Body of pancreas (tissue), 4 donors: ENCODE results near the gene CLDN18. TPM values are rescaled to one million over a fixed set of nuclear protein-coding genes. Genes with fewer than 3 reads are reported as not detected.

Experiments used
- ATAC-seq: fragments of 150-250 bp; one replicate; pipeline ENCODE4 v1.9.1; 2016
- DNase-seq, 4 donors: peaks; one replicate each; pipeline ENCODE4 v3.0.0-alpha.2; 2019
- H3K27ac ChIP-seq, 4 donors: fragments of 200-600 bp; sonication (generic); 1 replicate in 3 of 4; 2 replicates in 1 of 4; pipeline versions ENCODE4 v1.5.1 to v1.6.1; 2016 to 2019; ENCODE audit warnings: mild to moderate bottlenecking in 1 of 4, mixed read lengths in 1 of 4, moderate library complexity in 1 of 4
- H3K27me3 ChIP-seq, 2 donors: fragments of 200-600 bp; sonication (generic); one replicate each; pipeline ENCODE4 v1.6.0; 2016; ENCODE audit warnings: mild to moderate bottlenecking in 1 of 2
- H3K36me3 ChIP-seq, 2 donors: fragments of 200-600 bp; sonication (generic); replicated peaks in 1 of 2; 2 replicates each; pipeline ENCODE4 v1.5.1; 2016; ENCODE audit warnings: low read depth in 2 of 2; ENCODE audit not compliant: insufficient read depth in 1 of 2
- H3K4me1 ChIP-seq: fragments of 200-600 bp; sonication (generic); one replicate; pipeline ENCODE4 v1.6.0; 2016
- H3K4me3 ChIP-seq, 2 donors: fragments of 200-600 bp; sonication (generic); 1 replicate in 1 of 2; 2 replicates in 1 of 2; pipeline ENCODE4 v1.5.1; 2016 to 2019
- H3K9me3 ChIP-seq, 3 donors: fragments of 200-600 bp; sonication (generic); 1 replicate in 2 of 3; 2 replicates in 1 of 3; pipeline ENCODE4 v1.5.1; 2016
- CTCF ChIP-seq, 7 experiments: fragments of 450-650 bp in 4 of 7; fragments of 200-600 bp in 3 of 7; sonication (generic) in 3 of 7; IDR thresholded peaks; one replicate each; pipeline ENCODE4 v1.5.1; 2016 to 2019; ENCODE audit warnings: antibody characterized with exemption in 7 of 7
- POLR2A ChIP-seq, 3 donors: fragments of 450-650 bp; IDR thresholded peaks; one replicate each; pipeline ENCODE4 v1.6.1; 2016; ENCODE audit warnings: antibody characterized with exemption in 3 of 3, mild to moderate bottlenecking in 2 of 3
- WGBS, 2 donors: methylation state at CpG; one replicate each; pipeline ENCODE4 v1.1.5; 2017; 5-methylcytosine and 5-hydroxymethylcytosine counted together
- intact Hi-C: fragments of 100-400 bp; cut with DNase I; formaldehyde crosslinking; loops from one replicate; pipeline ENCODE4 v1.15.1; 2023
- total RNA-seq, 2 donors: library from RNA; depleted of rRNA; stranded (reverse); fragments of >200 nt; gene quantifications; one replicate each; pipeline ENCODE4 v1.1.0, GENCODE V29; 2016

Gene CLDN18
- total RNA-seq, 2 donors from 2014 or later: 2.0 to 10.1 TPM

DNA sequence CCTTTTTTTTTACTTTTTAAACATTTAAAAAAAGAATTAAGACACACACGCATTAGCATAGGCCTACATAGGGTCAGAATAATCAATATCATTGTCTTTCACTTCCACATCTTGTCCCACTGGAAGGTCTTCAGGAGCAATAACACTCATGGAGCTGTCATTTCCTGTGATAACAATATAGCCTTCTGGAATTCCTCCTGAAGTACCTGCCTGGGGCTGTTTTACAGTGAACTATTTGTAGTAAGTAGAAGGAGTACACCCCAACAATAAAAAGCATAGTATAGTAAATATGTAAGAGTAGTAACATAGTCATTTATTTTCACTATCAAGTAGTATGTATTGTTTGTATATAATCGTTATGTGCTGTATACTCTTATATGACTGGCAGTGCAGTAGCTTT, 19.5 kb upstream of the CLDN18 start:
- Histone ChIP-seq H3K27ac (no peak overlapping the region), H3K4me1 (no peaks in the 10 kb centered on the region)

GRCh38 chr3:137992592-137992991, 17.4 kb upstream of the CLDN18 start:
- Histone ChIP-seq H3K36me3 (no peaks in the 10 kb centered on the region), H3K9me3 (no peaks in the 10 kb centered on the region), H3K27ac (no peak overlapping the region), H3K4me3 (no peak overlapping the region), H3K27me3 (peaks cover 0 to 3% of the 10 kb centered on the region in 2 donors), H3K4me1 (no peaks in the 10 kb centered on the region)
- WGBS, 2 donors: 58% methylated on average over 4 of the region's 4 CpGs
- ATAC-seq (no peak), DNase-seq (no peak)
- no peak for TF ChIP-seq POLR2A (IDR thresholded peaks at IDR 0.05)
- no peak for TF ChIP-seq CTCF (IDR thresholded peaks at IDR 0.05)
- intact Hi-C loops: no loop called here

More for the DNA sequence above, 19.5 kb upstream of the CLDN18 start:
- intact Hi-C loops: no loop called here
- 69 to 76% methylated on average over 2 of the region's 2 CpGs for WGBS, 2 donors
- no peaks in the 10 kb centered on the region for H3K9me3 ChIP-seq
- H3K36me3 ChIP-seq: no peaks in the 10 kb centered on the region
- TF ChIP-seq CTCF (IDR thresholded peaks at IDR 0.05) (no peak), POLR2A (IDR thresholded peaks at IDR 0.05) (no peak)
- no peak for ATAC-seq
- no peak overlapping the region for H3K4me3 ChIP-seq
- DNase-seq: no peak
- no peaks in the 10 kb centered on the region for H3K27me3 ChIP-seq

- no peaks in the 10 kb centered on the region for H3K4me1 ChIP-seq
- intact Hi-C loops: no loop called here
- no peaks in the 10 kb centered on the region for H3K36me3 ChIP-seq
- DNase-seq (no peak), ATAC-seq (no peak)
- 63 to 64% methylated on average over 11 to 18 of the region's 18 CpGs for WGBS, 2 donors
- H3K9me3 ChIP-seq: no peaks in the 10 kb centered on the region
- TF ChIP-seq CTCF (IDR thresholded peaks at IDR 0.05) (no peak), POLR2A (IDR thresholded peaks at IDR 0.05) (no peak)
- peaks cover 0 to 3% of the 10 kb centered on the region in 2 donors for H3K27me3 ChIP-seq
- H3K4me3 ChIP-seq: no peak overlapping the region
- H3K27ac ChIP-seq: no peak overlapping the region
Measured at GRCh38 chr3:137998121-137999042, 11.6 kb upstream of the CLDN18 start.

- Histone ChIP-seq H3K9me3 (no peaks in the 10 kb centered on the region), H3K27ac (no peak overlapping the region), H3K4me1 (no peaks in the 10 kb centered on the region), H3K4me3 (no peak overlapping the region), H3K36me3 (no peaks in the 10 kb centered on the region), H3K27me3 (no peaks in the 10 kb centered on the region)
- no peak for DNase-seq
- 69 to 75% methylated on average over 2 of the region's 2 CpGs for WGBS, 2 donors
- TF ChIP-seq CTCF (IDR thresholded peaks at IDR 0.05) (no peak), POLR2A (IDR thresholded peaks at IDR 0.05) (no peak)
- ATAC-seq: no peak
- intact Hi-C loops: no loop called here
Measured at GRCh38 chr3:138003069-138003468, 6.9 kb upstream of the CLDN18 start.

DNA sequence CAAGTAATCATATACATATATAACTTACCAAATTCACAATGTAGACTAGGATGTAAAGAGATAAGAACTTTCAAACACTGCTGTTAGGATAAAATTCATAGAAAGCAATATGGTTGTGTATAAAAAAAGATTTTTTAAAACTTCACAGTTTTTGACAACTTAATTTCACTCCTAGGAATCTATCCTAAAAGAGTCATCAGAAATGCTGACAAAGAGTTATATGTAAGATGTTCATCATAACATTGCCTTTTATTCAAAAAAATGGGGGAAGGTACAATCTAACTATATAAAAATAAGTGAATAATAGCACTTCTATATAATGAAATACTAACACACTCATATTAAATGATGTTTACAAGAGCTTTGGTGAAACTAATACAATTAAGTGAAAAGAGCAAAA, 4.3 kb upstream of the CLDN18 start:
- no peak overlapping the region for H3K27ac ChIP-seq
- no peaks in the 10 kb centered on the region for H3K9me3 ChIP-seq
- no peak overlapping the region for H3K4me3 ChIP-seq
- no peak for ATAC-seq
- TF ChIP-seq CTCF (IDR thresholded peaks at IDR 0.05): no peak
- TF ChIP-seq POLR2A (IDR thresholded peaks at IDR 0.05): no peak
- no peak for DNase-seq
- no peaks in the 10 kb centered on the region for H3K4me1 ChIP-seq
- intact Hi-C loops: no loop called here
- H3K36me3 ChIP-seq: no peaks in the 10 kb centered on the region
- no peaks in the 10 kb centered on the region for H3K27me3 ChIP-seq
